Ishikawa (cell line): ENCODE data around the gene SIRT3.

ENCODE experiments used
- CEBPB ChIP-seq: IDR thresholded peaks from 2 replicates; pipeline ENCODE4 v1.6.1; 2012
- CREB1 ChIP-seq: IDR thresholded peaks from 2 replicates; pipeline ENCODE4 v1.6.1; 2012; ENCODE audit warnings: low read depth
- EGR1 ChIP-seq: IDR thresholded peaks from 2 replicates; pipeline ENCODE4 v1.6.1; 2012
- EP300 ChIP-seq: IDR thresholded peaks from 2 replicates; pipeline ENCODE4 v1.6.1; 2012; ENCODE audit warnings: borderline replicate concordance
- FOXM1 ChIP-seq: IDR thresholded peaks from 2 replicates; pipeline ENCODE4 v1.6.1; 2012; ENCODE audit warnings: low read depth, borderline replicate concordance
- MAX ChIP-seq: IDR thresholded peaks from 2 replicates; pipeline ENCODE4 v1.6.1; 2012
- NFIC ChIP-seq: IDR thresholded peaks from 2 replicates; pipeline ENCODE4 v1.6.1; 2012
- RAD21 ChIP-seq: IDR thresholded peaks from 2 replicates; pipeline ENCODE4 v1.6.1; 2012; ENCODE audit warnings: low read depth
- REST ChIP-seq: IDR thresholded peaks from 2 replicates; pipeline ENCODE4 v1.6.1; 2012; ENCODE audit warnings: low read depth, mild to moderate bottlenecking
- TAF1 ChIP-seq: IDR thresholded peaks from 2 replicates; pipeline ENCODE4 v1.6.1; 2012; ENCODE audit warnings: low read depth, mild to moderate bottlenecking
- TCF12 ChIP-seq: IDR thresholded peaks from 2 replicates; pipeline ENCODE4 v1.6.1; 2012; ENCODE audit warnings: low read depth
- TEAD4 ChIP-seq: IDR thresholded peaks from 2 replicates; pipeline ENCODE4 v1.6.1; 2012
- USF1 ChIP-seq: IDR thresholded peaks from 2 replicates; pipeline ENCODE4 v1.6.1; 2012
- YY1 ChIP-seq: IDR thresholded peaks from 2 replicates; pipeline ENCODE4 v1.6.1; 2012; ENCODE audit warnings: low read depth
- ZBTB7A ChIP-seq: IDR thresholded peaks from 2 replicates; pipeline ENCODE4 v1.6.1; 2012; ENCODE audit warnings: low read depth

SIRT3 gene

GRCh38 chr11:235997-236773, at the start of gene SIRT3:
Gene SIRT3, minus strand, starts transcription at chr11:236342. Its CDS starts 14 bp downstream, at chr11:236328.
- peak; percentile 71 for TF ChIP-seq MAX
- peak; percentile 87 for TF ChIP-seq YY1
- TF ChIP-seq NFIC: no peak
- TF ChIP-seq CREB1: peak; percentile 44; the same call in 1 of the 2 replicates
- peak; percentile 87 for TF ChIP-seq EGR1
- no peak for TF ChIP-seq REST
- TF ChIP-seq TCF12: no peak
- no peak for TF ChIP-seq CEBPB
- TF ChIP-seq ZBTB7A: no peak
- no peak for TF ChIP-seq EP300
- TF ChIP-seq USF1: no peak
- no peak for TF ChIP-seq RAD21
- no peak for TF ChIP-seq FOXM1
- TF ChIP-seq TAF1: peak; percentile 89
- 0 out of 2 replicates have a peak, but pooled peaks have one; percentile 35 for TF ChIP-seq TEAD4

- TF ChIP-seq TCF12 (no peak), TEAD4 (no peak), CREB1 (no peak), REST (no peak), USF1 (no peak), YY1 (no peak), NFIC (no peak), MAX (no peak), ZBTB7A (no peak), CEBPB (no peak), FOXM1 (no peak), EP300 (no peak), EGR1 (no peak), TAF1 (no peak), RAD21 (no peak)
Measured at GRCh38 chr11:285894-286220, 49.7 kb upstream of the SIRT3 start.

DNA sequence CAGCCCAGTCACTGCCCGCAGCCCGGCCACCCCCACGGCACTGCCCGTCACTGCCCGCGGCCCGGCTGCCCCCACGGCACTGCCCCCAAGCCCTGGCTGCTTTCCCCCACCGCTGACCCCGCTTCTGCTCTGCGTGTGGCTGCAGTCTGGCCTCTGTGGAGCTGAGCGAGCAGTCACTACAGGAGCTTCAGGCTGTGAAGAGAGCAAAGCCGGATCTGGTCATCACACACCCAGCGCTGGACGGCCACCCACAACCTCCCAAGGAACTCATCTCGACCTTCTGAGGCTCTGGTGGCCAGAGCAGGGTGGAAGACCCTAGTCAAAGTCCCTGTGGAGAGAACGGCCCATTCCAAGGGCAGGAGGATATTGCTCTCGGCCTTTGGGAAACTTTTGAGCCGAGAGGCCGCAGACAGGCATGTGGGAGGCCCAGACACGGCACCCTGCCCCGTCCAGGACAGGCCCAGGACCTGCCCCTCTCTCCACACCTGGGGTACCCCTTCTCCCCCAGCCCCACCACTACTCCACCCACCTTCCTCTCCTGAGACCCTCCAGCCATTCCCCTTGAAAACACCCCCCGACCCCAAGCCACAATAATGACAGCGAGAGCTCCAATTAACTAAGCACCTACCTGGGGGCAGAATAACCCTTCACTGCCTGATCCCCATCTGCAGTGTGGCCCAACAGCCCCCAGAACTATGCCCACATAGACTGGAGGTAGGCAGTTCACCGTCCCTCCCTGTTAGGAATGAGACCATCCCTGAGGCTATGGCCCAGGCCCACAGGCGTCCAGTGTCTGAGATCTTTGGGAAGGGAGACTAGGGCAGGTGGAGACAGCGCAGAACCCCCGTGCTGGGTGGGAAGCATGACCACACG, 49.1 kb upstream of the SIRT3 start:
- no peak for TF ChIP-seq YY1
- TF ChIP-seq TEAD4: no peak
- TF ChIP-seq ZBTB7A: no peak
- TF ChIP-seq NFIC: no peak
- no peak for TF ChIP-seq CREB1
- TF ChIP-seq CEBPB: no peak
- no peak for TF ChIP-seq EGR1
- TF ChIP-seq TAF1: no peak
- TF ChIP-seq REST: no peak
- no peak for TF ChIP-seq FOXM1
- no peak for TF ChIP-seq MAX
